Endothelial cell of umbilical vein (primary cell): ENCODE data around the gene ZBTB46. TPM values are rescaled to one million over a fixed set of nuclear protein-coding genes. Genes with fewer than 3 reads are reported as not detected.

Experiments
- BruUV-seq: library from RNA; stranded (reverse); fragments of 400-500 nt; replicated peaks from 2 replicates; lab custom pipeline; 2021; lab: Mats Ljungman, UMichigan
- CTCF ChIA-PET: fragments of 300-600, 350-600 bp; sonication (Branson Sonifier 250); formaldehyde crosslinking; loops from one replicate; lab custom pipeline; 2021; ENCODE audit warnings: antibody characterized with exemption, inconsistent platforms; lab: Charles Lee
- POLR2A ChIA-PET: fragments of 300-600, 350-600 bp; sonication (Branson Sonifier 250); formaldehyde crosslinking; loops from one replicate; lab custom pipeline; 2021; ENCODE audit warnings: antibody characterized with exemption, inconsistent platforms; lab: Charles Lee
- DNase-seq: peaks from one replicate; pipeline ENCODE4 v3.0.0-alpha.2; 2011; ENCODE audit warnings: low read depth, low spot score
- FAIRE-seq: peaks from 2 replicates; lab custom pipeline; 2011; peaks lifted over from hg19 to GRCh38; lab: Jason Lieb, UNC
- H2AFZ ChIP-seq: 2 replicates; pipeline ENCODE4 v1.6.0; 2012; ENCODE audit warnings: low read depth, low read length, control low read depth, inconsistent platforms
- H3K27ac ChIP-seq: 2 replicates; pipeline ENCODE4 v1.5.1; 2011; ENCODE audit warnings: low read depth, mild to moderate bottlenecking, control low read depth, low read length, moderate library complexity; ENCODE audit not compliant: insufficient read depth
- H3K27me3 ChIP-seq, 2 experiments: 2 replicates each; pipeline versions ENCODE4 v1.6.0 to v1.6.1; 2011; ENCODE audit warnings: low read length in 2 of 2, mixed read lengths in 1 of 2; ENCODE audit not compliant: control insufficient read depth in 2 of 2, insufficient read depth in 2 of 2
- H3K36me3 ChIP-seq, 2 experiments: 2 replicates in 1 of 2; 3 replicates in 1 of 2; pipeline ENCODE4 v1.5.1; 2011; ENCODE audit warnings: low read length in 2 of 2, mild to moderate bottlenecking in 1 of 2, moderate library complexity in 1 of 2; ENCODE audit not compliant: control insufficient read depth in 2 of 2, insufficient read depth in 2 of 2; ENCODE audit errors: extremely low read depth in 1 of 2
- H3K4me1 ChIP-seq: 3 replicates; pipeline ENCODE4 v1.5.1; 2011; ENCODE audit warnings: mild to moderate bottlenecking, low read length; ENCODE audit not compliant: control insufficient read depth, insufficient read depth; ENCODE audit errors: extremely low read depth
- H3K4me2 ChIP-seq: 2 replicates; pipeline ENCODE4 v1.6.1; 2011; ENCODE audit warnings: low read length, control low read depth, mixed read lengths; ENCODE audit not compliant: insufficient read depth
- H3K4me3 ChIP-seq, 3 experiments: fragments of 200-600 bp in 1 of 3; sonication (generic), shearing (Covaris generic) in 1 of 3; replicated peaks in 1 of 3; 2 replicates each; pipeline ENCODE4 v1.5.1; 2011 to 2016; ENCODE audit warnings: control low read depth in 3 of 3, low read length in 3 of 3, mild to moderate bottlenecking in 2 of 3, inconsistent platforms in 1 of 3, low read depth in 1 of 3, moderate library complexity in 1 of 3; ENCODE audit not compliant: insufficient read depth in 1 of 3
- H3K79me2 ChIP-seq: 2 replicates; pipeline ENCODE4 v1.6.0; 2012; ENCODE audit warnings: low read length, inconsistent platforms; ENCODE audit not compliant: control insufficient read depth, insufficient read depth
- H3K9ac ChIP-seq: replicated peaks from 2 replicates; pipeline ENCODE3; 2011; ENCODE audit warnings: low read length, control low read depth; ENCODE audit not compliant: insufficient read depth; ENCODE audit errors: extremely low read depth
- H3K9me1 ChIP-seq: replicated peaks from 3 replicates; pipeline ENCODE4 v1.6.0; 2011; ENCODE audit warnings: mild to moderate bottlenecking, low read length; ENCODE audit not compliant: control insufficient read depth, insufficient read depth; ENCODE audit errors: extremely low read depth
- H3K9me3 ChIP-seq: replicated peaks from 2 replicates; pipeline ENCODE4 v1.5.1; 2012; ENCODE audit warnings: low read length, inconsistent platforms; ENCODE audit not compliant: control insufficient read depth, insufficient read depth
- H4K20me1 ChIP-seq: replicated peaks from 2 replicates; pipeline ENCODE3; 2011; ENCODE audit warnings: mild to moderate bottlenecking, low read length; ENCODE audit not compliant: control insufficient read depth, insufficient read depth; ENCODE audit errors: extremely low read depth
- EZH2 ChIP-seq: IDR thresholded peaks from 2 replicates; pipeline ENCODE4 v1.6.1; 2012; ENCODE audit warnings: borderline replicate concordance, low read depth, mild to moderate bottlenecking, moderate library complexity, low read length, inconsistent platforms; ENCODE audit not compliant: severe bottlenecking
- FOS ChIP-seq: IDR thresholded peaks from 2 replicates; pipeline ENCODE4 v1.6.1; 2011; ENCODE audit warnings: mild to moderate bottlenecking, low read length, moderate library complexity, borderline replicate concordance; ENCODE audit not compliant: insufficient read depth
- GATA2 ChIP-seq: IDR thresholded peaks from 2 replicates; pipeline ENCODE4 v1.7.0; 2011; ENCODE audit warnings: low read depth, mild to moderate bottlenecking, moderate library complexity, mixed read lengths, low read length; ENCODE audit not compliant: insufficient read length, insufficient read depth
- JUN ChIP-seq: IDR thresholded peaks from 2 replicates; pipeline ENCODE4 v1.6.1; 2011; ENCODE audit warnings: borderline replicate concordance, low read depth; ENCODE audit not compliant: insufficient read length, insufficient read depth
- MAX ChIP-seq: IDR thresholded peaks from 2 replicates; pipeline ENCODE4 v1.6.1; 2011; ENCODE audit not compliant: insufficient read depth, insufficient read length
- MYC ChIP-seq: IDR thresholded peaks from one replicate; pipeline ENCODE4 v1.6.1; 2011; ENCODE audit warnings: mild to moderate bottlenecking, low read depth, low read length
- POLR2A ChIP-seq: IDR thresholded peaks from 2 replicates; pipeline ENCODE4 v1.6.1; 2012; ENCODE audit warnings: low read depth, mild to moderate bottlenecking, control low read depth, low read length
- POLR2AphosphoS5 ChIP-seq: IDR thresholded peaks from 2 replicates; pipeline ENCODE4 v1.6.1; 2012; ENCODE audit warnings: low read depth, mild to moderate bottlenecking, control low read depth, low read length, moderate library complexity; ENCODE audit not compliant: insufficient read depth
- dilution Hi-C: fragments of 300-500 bp; cut with MboI; formaldehyde crosslinking; loops from one replicate; pipeline ENCODE4 v1.15.0; 2019; ENCODE audit warnings: low sequenced_read_pairs; ENCODE audit not compliant: extremely low pct_ligation_motif_present
- intact Hi-C: fragments of 100-400 bp; cut with micrococcal nuclease; formaldehyde crosslinking; loops from one replicate; pipeline ENCODE4 v1.10.0; 2022
- polyA plus RNA-seq, 4 experiments: library from polyadenylated mRNA; depleted of rRNA in 3 of 4; stranded (reverse) in 3 of 4; unstranded in 1 of 4; fragments of >200 nt; gene quantifications; 2 replicates each; pipeline versions ENCODE4 v1.2.1 to v1.2.3, GENCODE V29; 2011 to 2012; ENCODE audit warnings: missing spikeins in 1 of 4
- total RNA-seq: library from RNA; stranded (reverse); gene quantifications from 2 replicates; pipeline ENCODE4 v1.2.3, GENCODE V29; 2021
- TF ChIP-seq, protein P1 (sequence below), 2 donors: IDR thresholded peaks; 1 replicate in 1 of 2; 2 replicates in 1 of 2; pipeline ENCODE4 v1.5.1; 2011; ENCODE audit warnings: low read length in 2 of 2, mild to moderate bottlenecking in 2 of 2, moderate library complexity in 2 of 2, control low read depth in 1 of 2, inconsistent platforms in 1 of 2, low read depth in 1 of 2; ENCODE audit not compliant: insufficient read depth in 1 of 2; ENCODE audit errors: extremely low read depth in 1 of 2

Gene ZBTB46
- total and polyA plus RNA-seq, 2 donors (not counting 3 experiments of a cell fraction or from before 2014, with no cell fraction given), result 1.3 to 7.1 TPM

- no peak overlapping the region for H2AFZ ChIP-seq
- no peak for FAIRE-seq
- H3K79me2 ChIP-seq, result peaks cover 20% of the 10 kb centered on the region
- ChIA-PET POLR2A (no interaction called here), CTCF (no interaction called here)
- DNase-seq, result no peak
- H3K27me3 ChIP-seq, result no peaks in the 10 kb centered on the region
- TF ChIP-seq, protein P1, sequence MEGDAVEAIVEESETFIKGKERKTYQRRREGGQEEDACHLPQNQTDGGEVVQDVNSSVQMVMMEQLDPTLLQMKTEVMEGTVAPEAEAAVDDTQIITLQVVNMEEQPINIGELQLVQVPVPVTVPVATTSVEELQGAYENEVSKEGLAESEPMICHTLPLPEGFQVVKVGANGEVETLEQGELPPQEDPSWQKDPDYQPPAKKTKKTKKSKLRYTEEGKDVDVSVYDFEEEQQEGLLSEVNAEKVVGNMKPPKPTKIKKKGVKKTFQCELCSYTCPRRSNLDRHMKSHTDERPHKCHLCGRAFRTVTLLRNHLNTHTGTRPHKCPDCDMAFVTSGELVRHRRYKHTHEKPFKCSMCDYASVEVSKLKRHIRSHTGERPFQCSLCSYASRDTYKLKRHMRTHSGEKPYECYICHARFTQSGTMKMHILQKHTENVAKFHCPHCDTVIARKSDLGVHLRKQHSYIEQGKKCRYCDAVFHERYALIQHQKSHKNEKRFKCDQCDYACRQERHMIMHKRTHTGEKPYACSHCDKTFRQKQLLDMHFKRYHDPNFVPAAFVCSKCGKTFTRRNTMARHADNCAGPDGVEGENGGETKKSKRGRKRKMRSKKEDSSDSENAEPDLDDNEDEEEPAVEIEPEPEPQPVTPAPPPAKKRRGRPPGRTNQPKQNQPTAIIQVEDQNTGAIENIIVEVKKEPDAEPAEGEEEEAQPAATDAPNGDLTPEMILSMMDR (IDR thresholded peaks at IDR 0.05; ENCODE audit: extremely low read depth in 1 of 2, insufficient read depth in 1 of 2, low read depth in 1 of 2, low read length in 2 of 2), result no peak
- H3K9ac ChIP-seq, result no peak overlapping the region
- BruUV-seq, result no TSS peak
- no peak overlapping the region for H3K27ac ChIP-seq
- no peaks in the 10 kb centered on the region for H3K9me1 ChIP-seq
- no peaks in the 10 kb centered on the region for H3K9me3 ChIP-seq
- intact Hi-C loops (no loop called here), dilution Hi-C loops (no loop called here)
- H4K20me1 ChIP-seq, result no peaks in the 10 kb centered on the region
- H3K4me3 ChIP-seq, result no peak overlapping the region
- no peaks in the 10 kb centered on the region for H3K4me1 ChIP-seq
- peaks cover 0 to 25% of the 10 kb centered on the region in 2 experiments for H3K36me3 ChIP-seq
- no peak overlapping the region for H3K4me2 ChIP-seq
Measured at GRCh38 chr20:63732118-63733095, 98.7 kb downstream of the ZBTB46 start.

GRCh38 chr20:63731410-63731809 lies 99.7 kb downstream of the ZBTB46 start:
- dilution Hi-C loops (no loop called here), intact Hi-C loops (no loop called here)
- POLR2A ChIA-PET, result no interaction called here
- H3K4me2 ChIP-seq, result no peak overlapping the region
- no peak overlapping the region for H3K9ac ChIP-seq
- H4K20me1 ChIP-seq, result no peaks in the 10 kb centered on the region
- CTCF ChIA-PET, result no interaction called here
- DNase-seq, result no peak
- H3K9me1 ChIP-seq, result no peaks in the 10 kb centered on the region
- no peaks in the 10 kb centered on the region for H3K27me3 ChIP-seq
- BruUV-seq, result no TSS peak
- no peaks in the 10 kb centered on the region for H3K9me3 ChIP-seq
- no peaks in the 10 kb centered on the region for H3K4me1 ChIP-seq
- TF ChIP-seq EZH2 (no peak), MYC (no peak), POLR2A (no peak), MAX (no peak), GATA2 (no peak), FOS (no peak), POLR2AphosphoS5 (no peak), JUN (no peak)
- TF ChIP-seq, protein P1 (IDR thresholded peaks at IDR 0.05; ENCODE audit: extremely low read depth in 1 of 2, insufficient read depth in 1 of 2, low read depth in 1 of 2, low read length in 2 of 2), result no peak
- no peak overlapping the region for H3K27ac ChIP-seq
- H3K36me3 ChIP-seq, result peaks cover 0 to 29% of the 10 kb centered on the region in 2 experiments
- peaks cover 26% of the 10 kb centered on the region for H3K79me2 ChIP-seq
- H2AFZ ChIP-seq, result no peak overlapping the region
- no peak overlapping the region for H3K4me3 ChIP-seq
- no peak for FAIRE-seq
